Breast epithelium (tissue), 3 donors: ENCODE measurements around the gene MLX.

Source experiments
- POLR2A ChIP-seq: fragments of 450-650 bp; IDR thresholded peaks from one replicate; pipeline ENCODE4 v1.6.1; 2016; ENCODE audit warnings: antibody characterized with exemption, mild to moderate bottlenecking, moderate library complexity
- TF ChIP-seq, protein P1 (sequence below), 3 donors: fragments of 450-650 bp; IDR thresholded peaks; one replicate each; pipeline ENCODE4 v1.5.1; 2016 to 2017; ENCODE audit warnings: antibody characterized with exemption in 3 of 3, mild to moderate bottlenecking in 3 of 3, moderate library complexity in 3 of 3

DNA sequence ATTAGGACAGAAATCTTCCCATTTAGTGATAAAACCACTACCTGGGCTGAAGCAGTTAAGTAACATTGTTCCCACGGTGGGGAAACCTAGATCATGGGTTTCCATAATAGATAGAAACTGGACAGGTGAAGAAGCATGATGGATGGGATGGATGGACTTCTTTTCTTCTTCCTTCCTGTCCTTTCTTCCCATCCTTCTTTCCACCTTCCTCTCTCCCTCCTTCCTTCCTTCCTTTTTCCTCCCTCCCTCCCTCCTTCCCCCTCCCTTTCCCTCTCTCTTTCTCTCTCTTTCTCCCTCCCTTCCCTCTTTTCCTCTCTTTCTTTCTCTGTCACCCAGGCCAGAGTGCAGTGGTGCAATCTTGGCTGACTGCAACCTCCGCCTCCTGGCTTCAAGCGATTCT, 7.6 kb downstream of the MLX start:
- TF ChIP-seq, protein P1, sequence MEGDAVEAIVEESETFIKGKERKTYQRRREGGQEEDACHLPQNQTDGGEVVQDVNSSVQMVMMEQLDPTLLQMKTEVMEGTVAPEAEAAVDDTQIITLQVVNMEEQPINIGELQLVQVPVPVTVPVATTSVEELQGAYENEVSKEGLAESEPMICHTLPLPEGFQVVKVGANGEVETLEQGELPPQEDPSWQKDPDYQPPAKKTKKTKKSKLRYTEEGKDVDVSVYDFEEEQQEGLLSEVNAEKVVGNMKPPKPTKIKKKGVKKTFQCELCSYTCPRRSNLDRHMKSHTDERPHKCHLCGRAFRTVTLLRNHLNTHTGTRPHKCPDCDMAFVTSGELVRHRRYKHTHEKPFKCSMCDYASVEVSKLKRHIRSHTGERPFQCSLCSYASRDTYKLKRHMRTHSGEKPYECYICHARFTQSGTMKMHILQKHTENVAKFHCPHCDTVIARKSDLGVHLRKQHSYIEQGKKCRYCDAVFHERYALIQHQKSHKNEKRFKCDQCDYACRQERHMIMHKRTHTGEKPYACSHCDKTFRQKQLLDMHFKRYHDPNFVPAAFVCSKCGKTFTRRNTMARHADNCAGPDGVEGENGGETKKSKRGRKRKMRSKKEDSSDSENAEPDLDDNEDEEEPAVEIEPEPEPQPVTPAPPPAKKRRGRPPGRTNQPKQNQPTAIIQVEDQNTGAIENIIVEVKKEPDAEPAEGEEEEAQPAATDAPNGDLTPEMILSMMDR (IDR thresholded peaks at IDR 0.05) = no peak
- TF ChIP-seq POLR2A = no peak
